Endothelial cell of umbilical vein (primary cell): ENCODE measurements around the gene TGFBR3. TPM values are rescaled to one million over a fixed set of nuclear protein-coding genes. Genes with fewer than 3 reads are reported as not detected.

ENCODE experiments used
- BruUV-seq: library from RNA; stranded (reverse); fragments of 400-500 nt; replicated peaks from 2 replicates; lab custom pipeline; 2021; lab: Mats Ljungman, UMichigan
- CTCF ChIA-PET: fragments of 300-600, 350-600 bp; sonication (Branson Sonifier 250); formaldehyde crosslinking; loops from one replicate; lab custom pipeline; 2021; ENCODE audit warnings: antibody characterized with exemption, inconsistent platforms; lab: Charles Lee
- POLR2A ChIA-PET: fragments of 300-600, 350-600 bp; sonication (Branson Sonifier 250); formaldehyde crosslinking; loops from one replicate; lab custom pipeline; 2021; ENCODE audit warnings: antibody characterized with exemption, inconsistent platforms; lab: Charles Lee
- DNase-seq: peaks from one replicate; pipeline ENCODE4 v3.0.0-alpha.2; 2011; ENCODE audit warnings: low read depth, low spot score
- FAIRE-seq: peaks from 2 replicates; lab custom pipeline; 2011; peaks lifted over from hg19 to GRCh38; lab: Jason Lieb, UNC
- H2AFZ ChIP-seq: 2 replicates; pipeline ENCODE4 v1.6.0; 2012; ENCODE audit warnings: low read depth, low read length, control low read depth, inconsistent platforms
- H3K27ac ChIP-seq: 2 replicates; pipeline ENCODE4 v1.5.1; 2011; ENCODE audit warnings: low read depth, mild to moderate bottlenecking, control low read depth, low read length, moderate library complexity; ENCODE audit not compliant: insufficient read depth
- H3K27me3 ChIP-seq, 2 experiments: 2 replicates each; pipeline versions ENCODE4 v1.6.0 to v1.6.1; 2011; ENCODE audit warnings: low read length in 2 of 2, mixed read lengths in 1 of 2; ENCODE audit not compliant: control insufficient read depth in 2 of 2, insufficient read depth in 2 of 2
- H3K36me3 ChIP-seq, 2 experiments: 2 replicates in 1 of 2; 3 replicates in 1 of 2; pipeline ENCODE4 v1.5.1; 2011; ENCODE audit warnings: low read length in 2 of 2, mild to moderate bottlenecking in 1 of 2, moderate library complexity in 1 of 2; ENCODE audit not compliant: control insufficient read depth in 2 of 2, insufficient read depth in 2 of 2; ENCODE audit errors: extremely low read depth in 1 of 2
- H3K4me1 ChIP-seq: 3 replicates; pipeline ENCODE4 v1.5.1; 2011; ENCODE audit warnings: mild to moderate bottlenecking, low read length; ENCODE audit not compliant: control insufficient read depth, insufficient read depth; ENCODE audit errors: extremely low read depth
- H3K4me2 ChIP-seq: 2 replicates; pipeline ENCODE4 v1.6.1; 2011; ENCODE audit warnings: low read length, control low read depth, mixed read lengths; ENCODE audit not compliant: insufficient read depth
- H3K4me3 ChIP-seq, 3 experiments: fragments of 200-600 bp in 1 of 3; sonication (generic), shearing (Covaris generic) in 1 of 3; replicated peaks in 1 of 3; 2 replicates each; pipeline ENCODE4 v1.5.1; 2011 to 2016; ENCODE audit warnings: control low read depth in 3 of 3, low read length in 3 of 3, mild to moderate bottlenecking in 2 of 3, inconsistent platforms in 1 of 3, low read depth in 1 of 3, moderate library complexity in 1 of 3; ENCODE audit not compliant: insufficient read depth in 1 of 3
- H3K79me2 ChIP-seq: 2 replicates; pipeline ENCODE4 v1.6.0; 2012; ENCODE audit warnings: low read length, inconsistent platforms; ENCODE audit not compliant: control insufficient read depth, insufficient read depth
- H3K9ac ChIP-seq: replicated peaks from 2 replicates; pipeline ENCODE3; 2011; ENCODE audit warnings: low read length, control low read depth; ENCODE audit not compliant: insufficient read depth; ENCODE audit errors: extremely low read depth
- H3K9me1 ChIP-seq: replicated peaks from 3 replicates; pipeline ENCODE4 v1.6.0; 2011; ENCODE audit warnings: mild to moderate bottlenecking, low read length; ENCODE audit not compliant: control insufficient read depth, insufficient read depth; ENCODE audit errors: extremely low read depth
- H3K9me3 ChIP-seq: replicated peaks from 2 replicates; pipeline ENCODE4 v1.5.1; 2012; ENCODE audit warnings: low read length, inconsistent platforms; ENCODE audit not compliant: control insufficient read depth, insufficient read depth
- H4K20me1 ChIP-seq: replicated peaks from 2 replicates; pipeline ENCODE3; 2011; ENCODE audit warnings: mild to moderate bottlenecking, low read length; ENCODE audit not compliant: control insufficient read depth, insufficient read depth; ENCODE audit errors: extremely low read depth
- CTCF ChIP-seq, 2 donors: IDR thresholded peaks; 1 replicate in 1 of 2; 2 replicates in 1 of 2; pipeline ENCODE4 v1.5.1; 2011; ENCODE audit warnings: low read length in 2 of 2, mild to moderate bottlenecking in 2 of 2, moderate library complexity in 2 of 2, control low read depth in 1 of 2, inconsistent platforms in 1 of 2, low read depth in 1 of 2; ENCODE audit not compliant: insufficient read depth in 1 of 2; ENCODE audit errors: extremely low read depth in 1 of 2
- EZH2 ChIP-seq: IDR thresholded peaks from 2 replicates; pipeline ENCODE4 v1.6.1; 2012; ENCODE audit warnings: borderline replicate concordance, low read depth, mild to moderate bottlenecking, moderate library complexity, low read length, inconsistent platforms; ENCODE audit not compliant: severe bottlenecking
- FOS ChIP-seq: IDR thresholded peaks from 2 replicates; pipeline ENCODE4 v1.6.1; 2011; ENCODE audit warnings: mild to moderate bottlenecking, low read length, moderate library complexity, borderline replicate concordance; ENCODE audit not compliant: insufficient read depth
- GATA2 ChIP-seq: IDR thresholded peaks from 2 replicates; pipeline ENCODE4 v1.7.0; 2011; ENCODE audit warnings: low read depth, mild to moderate bottlenecking, moderate library complexity, mixed read lengths, low read length; ENCODE audit not compliant: insufficient read length, insufficient read depth
- JUN ChIP-seq: IDR thresholded peaks from 2 replicates; pipeline ENCODE4 v1.6.1; 2011; ENCODE audit warnings: borderline replicate concordance, low read depth; ENCODE audit not compliant: insufficient read length, insufficient read depth
- MAX ChIP-seq: IDR thresholded peaks from 2 replicates; pipeline ENCODE4 v1.6.1; 2011; ENCODE audit not compliant: insufficient read depth, insufficient read length
- MYC ChIP-seq: IDR thresholded peaks from one replicate; pipeline ENCODE4 v1.6.1; 2011; ENCODE audit warnings: mild to moderate bottlenecking, low read depth, low read length
- POLR2A ChIP-seq: IDR thresholded peaks from 2 replicates; pipeline ENCODE4 v1.6.1; 2012; ENCODE audit warnings: low read depth, mild to moderate bottlenecking, control low read depth, low read length
- POLR2AphosphoS5 ChIP-seq: IDR thresholded peaks from 2 replicates; pipeline ENCODE4 v1.6.1; 2012; ENCODE audit warnings: low read depth, mild to moderate bottlenecking, control low read depth, low read length, moderate library complexity; ENCODE audit not compliant: insufficient read depth
- dilution Hi-C: fragments of 300-500 bp; cut with MboI; formaldehyde crosslinking; loops from one replicate; pipeline ENCODE4 v1.15.0; 2019; ENCODE audit warnings: low sequenced_read_pairs; ENCODE audit not compliant: extremely low pct_ligation_motif_present
- intact Hi-C: fragments of 100-400 bp; cut with micrococcal nuclease; formaldehyde crosslinking; loops from one replicate; pipeline ENCODE4 v1.10.0; 2022
- polyA plus RNA-seq, 4 experiments: library from polyadenylated mRNA; depleted of rRNA in 3 of 4; stranded (reverse) in 3 of 4; unstranded in 1 of 4; fragments of >200 nt; gene quantifications; 2 replicates each; pipeline versions ENCODE4 v1.2.1 to v1.2.3, GENCODE V29; 2011 to 2012; ENCODE audit warnings: missing spikeins in 1 of 4
- total RNA-seq: library from RNA; stranded (reverse); gene quantifications from 2 replicates; pipeline ENCODE4 v1.2.3, GENCODE V29; 2021

The TGFBR3 gene
- total and polyA plus RNA-seq, 2 donors (not counting 3 experiments of a cell fraction or from before 2014, with no cell fraction given), result 8.0 to 13.4 TPM

DNA sequence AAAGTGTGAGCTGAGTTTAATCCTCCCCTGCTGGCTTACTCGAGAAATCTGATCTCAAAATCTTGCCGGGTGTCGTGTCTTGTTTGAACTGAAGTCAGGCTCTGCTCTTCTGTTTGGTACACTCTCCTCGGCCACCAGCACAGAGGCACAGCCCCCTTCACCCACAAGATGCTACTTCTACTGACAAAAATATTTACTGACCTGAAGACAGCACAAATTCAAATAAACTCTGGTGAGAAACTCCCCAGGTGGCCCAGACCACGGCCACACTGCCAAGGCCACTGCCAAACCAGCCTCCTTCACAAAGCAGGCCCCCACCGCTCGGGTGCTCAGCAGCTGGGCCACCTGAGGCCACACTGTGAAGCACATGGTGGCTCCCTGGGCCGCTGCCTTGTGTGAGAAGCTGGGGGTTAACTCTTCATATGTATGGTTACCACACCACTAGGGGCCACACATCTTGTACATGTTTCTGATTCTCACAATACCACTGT, 80.6 kb downstream of the TGFBR3 start:
- intact Hi-C loops (loop anchor here (5.0 kb wide), 2 partner anchors 48 to 82 kb away; partner anchors contain the start of gene TGFBR3), dilution Hi-C loops (no loop called here)
- BruUV-seq, result no TSS peak
- Histone ChIP-seq H3K27me3 (no peaks in the 10 kb centered on the region), H2AFZ (no peak overlapping the region), H3K9me3 (no peaks in the 10 kb centered on the region), H3K79me2 (no peaks in the 10 kb centered on the region), H3K4me2 (no peak overlapping the region), H4K20me1 (no peaks in the 10 kb centered on the region), H3K4me1 (peaks cover 21% of the 10 kb centered on the region), H3K4me3 (no peak overlapping the region), H3K9ac (no peak overlapping the region), H3K36me3 (no peaks in the 10 kb centered on the region), H3K27ac (no peak overlapping the region), H3K9me1 (no peaks in the 10 kb centered on the region)
- DNase-seq (no peak), FAIRE-seq (no peak)
- TF ChIP-seq CTCF (IDR thresholded peaks at IDR 0.05; ENCODE audit: extremely low read depth in 1 of 2, insufficient read depth in 1 of 2, low read depth in 1 of 2, low read length in 2 of 2), result no peak
- POLR2A ChIA-PET, result no interaction called here
- CTCF ChIA-PET, result interaction anchor here (1.9 kb wide), 1 partner anchor 25 kb away, joined by 7 read pairs; no protein-coding TSS in a partner anchor

GRCh38 chr1:91804546-91805023, 81.4 kb downstream of the TGFBR3 start:
- Histone ChIP-seq H4K20me1 (no peaks in the 10 kb centered on the region), H3K36me3 (no peaks in the 10 kb centered on the region), H3K79me2 (no peaks in the 10 kb centered on the region), H3K4me3 (no peak overlapping the region), H3K4me2 (no peak overlapping the region), H3K27ac (no peak overlapping the region), H3K4me1 (peaks cover 18% of the 10 kb centered on the region), H3K27me3 (no peaks in the 10 kb centered on the region), H2AFZ (no peak overlapping the region), H3K9me3 (no peaks in the 10 kb centered on the region), H3K9ac (no peak overlapping the region), H3K9me1 (no peaks in the 10 kb centered on the region)
- intact Hi-C loops (loop anchor here (5.0 kb wide), 2 partner anchors 47 to 83 kb away; partner anchors contain the start of gene TGFBR3), dilution Hi-C loops (no loop called here)
- no peak for TF ChIP-seq JUN
- TF ChIP-seq EZH2, result no peak
- no peak for TF ChIP-seq MYC
- no peak for TF ChIP-seq MAX
- TF ChIP-seq CTCF (IDR thresholded peaks at IDR 0.05; ENCODE audit: extremely low read depth in 1 of 2, insufficient read depth in 1 of 2, low read depth in 1 of 2, low read length in 2 of 2), result no peak
- no peak for TF ChIP-seq FOS
- TF ChIP-seq GATA2, result no peak
- no peak for TF ChIP-seq POLR2A
- TF ChIP-seq POLR2AphosphoS5, result no peak
- DNase-seq (no peak), FAIRE-seq (no peak)
- ChIA-PET CTCF (no interaction called here), POLR2A (no interaction called here)
- no TSS peak for BruUV-seq
